Right atrium auricular region (tissue), 2 donors: Measurements from ENCODE around the gene DNAJA2. TPM values are rescaled to one million over a fixed set of nuclear protein-coding genes. Genes with fewer than 3 reads are reported as not detected.

Experiments used
- DNase-seq: peaks from one replicate; pipeline ENCODE4 v3.0.0-alpha.2; 2019; ENCODE audit warnings: low spot score
- H3K27ac ChIP-seq, 2 donors: fragments of 200-600 bp; sonication (generic); 1 replicate in 1 of 2; 2 replicates in 1 of 2; pipeline ENCODE4 v1.5.1; 2016 to 2019
- H3K27me3 ChIP-seq, 2 donors: fragments of 200-600 bp; sonication (generic); one replicate each; pipeline versions ENCODE4 v1.5.1 to v1.6.0; 2017 to 2019
- H3K36me3 ChIP-seq: fragments of 200-600 bp; sonication (generic); one replicate; pipeline ENCODE4 v1.5.1; 2016
- H3K4me1 ChIP-seq, 2 donors: fragments of 200-600 bp; sonication (generic); one replicate each; pipeline versions ENCODE4 v1.5.1 to v1.6.0; 2017 to 2019
- H3K4me3 ChIP-seq, 2 donors: fragments of 200-600 bp; sonication (generic); 1 replicate in 1 of 2; 2 replicates in 1 of 2; pipeline ENCODE4 v1.5.1; 2017 to 2019; ENCODE audit warnings: mild to moderate bottlenecking in 1 of 2, moderate library complexity in 1 of 2
- H3K9me3 ChIP-seq, 2 donors: fragments of 200-600 bp; sonication (generic); one replicate each; pipeline ENCODE4 v1.5.1; 2019
- total RNA-seq, 2 donors: library from RNA; depleted of rRNA; stranded (reverse); fragments of >200 nt; gene quantifications; one replicate each; pipeline ENCODE4 v1.1.0, GENCODE V29; 2016
- TF ChIP-seq, protein P1 (sequence below), 2 donors: fragments of 200-600 bp; sonication (generic); IDR thresholded peaks; one replicate each; pipeline ENCODE4 v1.5.1; 2019; ENCODE audit warnings: antibody characterized with exemption in 2 of 2

Gene DNAJA2
- 10 to 100 TPM; 50.6 to 74.0 TPM for total RNA-seq

DNA sequence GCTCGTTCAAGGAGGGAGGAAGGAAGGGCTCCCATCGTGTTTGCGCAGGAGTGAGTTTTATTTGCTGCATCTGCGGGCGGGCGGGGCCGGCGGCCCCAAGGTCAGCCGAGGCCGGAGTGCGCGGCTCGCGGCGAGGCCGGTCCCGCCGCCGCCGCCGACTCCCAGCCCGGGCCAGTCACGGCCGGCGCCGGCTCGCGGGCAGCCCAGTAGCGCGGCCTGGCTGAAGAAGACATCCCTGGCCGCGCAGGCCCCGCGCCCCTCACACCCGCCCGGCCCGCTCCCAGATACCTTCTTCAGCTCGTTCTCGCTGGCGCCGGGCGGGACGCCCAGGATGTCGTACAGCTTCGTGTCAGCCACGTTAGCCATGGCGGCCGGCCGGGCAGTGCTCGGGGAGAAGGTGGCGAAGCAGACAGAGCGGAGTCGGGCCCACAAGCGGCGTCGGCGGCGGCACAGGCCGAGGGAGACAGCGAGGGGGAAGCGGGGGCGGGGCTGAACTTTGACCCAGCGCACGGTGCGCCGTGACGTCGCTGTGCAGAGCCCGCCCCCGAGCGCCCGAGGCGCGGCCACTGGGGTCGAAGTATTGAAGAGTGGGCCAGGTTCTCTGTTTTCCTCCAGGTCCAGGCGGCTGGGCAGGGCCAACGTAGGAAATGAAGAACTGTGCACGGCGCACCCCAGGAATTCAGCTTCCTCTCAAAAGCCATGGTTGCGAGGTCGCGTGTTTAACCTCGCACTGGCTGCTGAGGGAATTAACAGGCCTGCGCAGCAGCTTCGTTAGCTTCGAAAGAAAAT is at the start of gene DNAJA2:
TSS of gene DNAJA2 (minus strand) at position 468 of the 789 bp plus-strand sequence. CDS start at position 366, 102 bp downstream.
- Histone ChIP-seq H3K36me3 (peaks cover 6% of the 10 kb centered on the region), H3K27me3 (no peaks in the 10 kb centered on the region), H3K9me3 (no peaks in the 10 kb centered on the region), H3K27ac (peak within 1 kb of the TSS; percentile 95 to 98), H3K4me3 (peak within 1 kb of the TSS; percentile 90 to 91), H3K4me1 (peaks cover 0 to 47% of the 10 kb centered on the region in 2 donors)
- TF ChIP-seq, protein P1, sequence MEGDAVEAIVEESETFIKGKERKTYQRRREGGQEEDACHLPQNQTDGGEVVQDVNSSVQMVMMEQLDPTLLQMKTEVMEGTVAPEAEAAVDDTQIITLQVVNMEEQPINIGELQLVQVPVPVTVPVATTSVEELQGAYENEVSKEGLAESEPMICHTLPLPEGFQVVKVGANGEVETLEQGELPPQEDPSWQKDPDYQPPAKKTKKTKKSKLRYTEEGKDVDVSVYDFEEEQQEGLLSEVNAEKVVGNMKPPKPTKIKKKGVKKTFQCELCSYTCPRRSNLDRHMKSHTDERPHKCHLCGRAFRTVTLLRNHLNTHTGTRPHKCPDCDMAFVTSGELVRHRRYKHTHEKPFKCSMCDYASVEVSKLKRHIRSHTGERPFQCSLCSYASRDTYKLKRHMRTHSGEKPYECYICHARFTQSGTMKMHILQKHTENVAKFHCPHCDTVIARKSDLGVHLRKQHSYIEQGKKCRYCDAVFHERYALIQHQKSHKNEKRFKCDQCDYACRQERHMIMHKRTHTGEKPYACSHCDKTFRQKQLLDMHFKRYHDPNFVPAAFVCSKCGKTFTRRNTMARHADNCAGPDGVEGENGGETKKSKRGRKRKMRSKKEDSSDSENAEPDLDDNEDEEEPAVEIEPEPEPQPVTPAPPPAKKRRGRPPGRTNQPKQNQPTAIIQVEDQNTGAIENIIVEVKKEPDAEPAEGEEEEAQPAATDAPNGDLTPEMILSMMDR (IDR thresholded peaks at IDR 0.05): no peak
- peak; percentile 91 for DNase-seq

DNA sequence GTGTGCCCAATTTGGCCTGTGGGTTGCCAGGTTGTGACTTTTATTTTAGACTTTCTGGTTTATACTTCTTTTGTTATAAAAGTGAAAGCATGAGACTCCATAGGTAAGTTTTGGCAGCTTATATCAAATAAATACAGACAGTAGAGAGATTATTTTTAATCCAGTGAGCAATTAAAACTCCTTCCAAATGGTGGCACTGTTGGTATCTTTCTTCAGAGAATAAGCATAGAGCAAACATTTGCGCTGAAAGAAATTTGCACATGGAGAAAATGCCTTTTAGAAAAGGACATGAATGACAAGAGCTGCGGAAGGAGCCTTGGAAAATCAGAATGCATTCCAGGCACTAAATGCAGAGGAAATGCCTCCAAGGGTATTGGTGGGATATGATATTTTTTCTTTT is 46.1 kb upstream of the DNAJA2 start:
- no peak for DNase-seq
- H3K4me1 ChIP-seq: no peaks in the 10 kb centered on the region
- no peak overlapping the region for H3K27ac ChIP-seq
- no peak overlapping the region for H3K4me3 ChIP-seq
- TF ChIP-seq, protein P1 (IDR thresholded peaks at IDR 0.05): peak in 1 of 2 donors; percentile 21
- no peaks in the 10 kb centered on the region for H3K36me3 ChIP-seq
- no peaks in the 10 kb centered on the region for H3K27me3 ChIP-seq
- H3K9me3 ChIP-seq: no peaks in the 10 kb centered on the region

DNA sequence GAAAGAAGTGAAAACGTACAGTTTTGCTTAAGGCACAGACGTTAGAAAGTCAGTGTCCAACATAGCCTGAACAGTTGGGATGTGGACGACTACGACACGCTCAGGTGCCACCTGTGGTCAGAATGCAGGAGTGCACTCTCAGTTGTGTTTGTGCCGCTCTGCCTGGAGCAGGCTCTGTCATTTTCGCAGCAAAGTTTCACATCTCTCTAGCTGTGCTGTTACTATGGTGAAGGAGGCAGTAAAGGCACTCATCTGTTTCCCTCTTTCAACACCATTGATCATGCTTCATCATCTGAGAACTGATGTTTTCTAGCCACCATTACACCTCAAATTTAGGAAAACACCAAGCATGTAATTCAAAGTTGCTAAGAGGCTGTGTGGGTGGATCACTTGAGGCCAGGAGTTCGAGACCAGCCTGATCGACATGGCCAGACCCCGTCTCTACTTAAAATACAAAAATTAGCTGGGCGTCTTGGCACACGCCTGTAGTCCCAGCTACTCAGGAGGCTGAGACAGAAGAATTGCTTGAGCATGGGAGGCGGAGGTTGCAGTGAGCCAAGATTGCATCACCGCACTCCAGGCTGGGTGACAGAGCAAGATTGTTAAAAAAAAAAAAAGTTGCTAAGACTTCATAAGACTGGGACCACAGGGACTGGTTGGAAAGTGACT is 44.9 kb upstream of the DNAJA2 start:
- TF ChIP-seq, protein P1 (IDR thresholded peaks at IDR 0.05): peak in 1 of 2 donors; percentile 44
- no peaks in the 10 kb centered on the region for H3K27me3 ChIP-seq
- H3K9me3 ChIP-seq: no peaks in the 10 kb centered on the region
- H3K4me3 ChIP-seq: no peak overlapping the region
- H3K36me3 ChIP-seq: no peaks in the 10 kb centered on the region
- H3K4me1 ChIP-seq: no peaks in the 10 kb centered on the region
- no peak for DNase-seq
- no peak overlapping the region for H3K27ac ChIP-seq

DNA sequence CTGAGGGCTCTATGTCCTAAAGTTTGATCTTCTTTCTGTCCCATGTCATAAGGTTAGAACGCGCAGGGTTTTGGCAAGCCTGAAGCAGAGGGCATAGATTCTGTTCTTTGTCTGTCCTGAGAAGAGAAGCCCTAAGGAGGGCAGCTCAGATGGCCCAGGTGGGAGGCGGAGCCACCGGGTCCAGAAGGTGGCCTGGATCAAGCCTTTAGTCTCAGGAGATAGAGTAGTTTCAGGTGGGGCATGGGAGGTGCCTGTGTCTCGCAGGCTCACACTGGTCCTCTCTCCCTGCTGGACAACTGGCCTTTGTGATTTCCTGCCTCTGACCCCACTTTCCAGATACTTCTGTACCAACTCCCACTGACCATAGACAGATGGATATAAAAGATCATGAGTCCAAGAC is 44.2 kb upstream of the DNAJA2 start:
- H3K4me3 ChIP-seq: no peak overlapping the region
- no peaks in the 10 kb centered on the region for H3K4me1 ChIP-seq
- TF ChIP-seq, protein P1 (IDR thresholded peaks at IDR 0.05): no peak
- H3K36me3 ChIP-seq: no peaks in the 10 kb centered on the region
- no peaks in the 10 kb centered on the region for H3K27me3 ChIP-seq
- DNase-seq: no peak
- H3K27ac ChIP-seq: no peak overlapping the region
- H3K9me3 ChIP-seq: no peaks in the 10 kb centered on the region

DNA sequence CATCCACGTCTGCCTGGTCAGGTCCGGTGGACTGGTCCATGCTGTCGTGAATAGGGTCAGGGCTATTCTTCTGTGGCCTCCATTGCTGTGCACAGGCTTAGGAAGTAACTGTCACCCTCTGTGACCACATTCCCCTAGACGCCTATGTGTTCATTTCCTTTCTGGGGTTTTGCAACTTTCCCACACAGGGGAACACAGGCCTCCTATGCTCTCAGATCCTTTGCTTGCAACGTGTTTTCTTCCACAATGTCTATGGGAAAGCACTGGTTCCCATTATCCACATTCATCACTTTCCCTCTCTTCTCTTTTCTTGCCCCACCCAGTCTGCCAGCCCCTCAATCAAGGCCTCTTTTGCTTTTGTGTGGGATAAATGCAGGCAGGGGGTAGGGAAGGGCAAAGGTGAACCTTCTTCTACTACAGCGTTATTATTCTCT is 43.2 kb upstream of the DNAJA2 start:
- H3K4me3 ChIP-seq: no peak overlapping the region

More for the DNA sequence above, 43.2 kb upstream of the DNAJA2 start:
- H3K9me3 ChIP-seq: no peaks in the 10 kb centered on the region
- TF ChIP-seq, protein P1 (IDR thresholded peaks at IDR 0.05): no peak
- H3K36me3 ChIP-seq: no peaks in the 10 kb centered on the region
- no peak for DNase-seq
- H3K4me1 ChIP-seq: no peaks in the 10 kb centered on the region
- no peaks in the 10 kb centered on the region for H3K27me3 ChIP-seq
- no peak overlapping the region for H3K27ac ChIP-seq
